Measurements from ENCODE around the gene ELOVL6.
A peak's percentile ranks its signal among the peaks of the same experiment; 100 is the strongest.
"Not testable (repeated sequence)": the region's sequence is repeated elsewhere in the genome, so short reads cannot be mapped to it uniquely, and the experiment has no call there.

Gene ELOVL6

DNA sequence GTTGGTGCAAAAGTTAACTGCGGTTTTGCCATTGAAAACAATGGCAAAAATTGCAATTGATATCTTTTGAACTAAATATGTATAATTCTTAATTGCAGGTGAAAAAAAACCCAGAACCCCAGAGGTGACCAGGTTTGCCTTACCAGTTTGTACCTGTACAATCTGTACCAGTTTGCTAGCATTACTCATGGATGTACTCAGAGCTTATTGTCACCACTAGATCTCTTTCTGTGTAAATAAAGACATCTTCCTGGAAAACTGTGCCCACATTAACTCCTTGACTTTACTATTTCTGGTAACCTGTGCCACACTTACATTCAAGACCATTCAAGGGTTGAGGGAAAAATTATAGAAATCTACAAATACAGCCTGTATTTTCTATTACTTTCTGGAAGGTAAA is 139.7 kb downstream of the ELOVL6 start:
- TF ChIP-seq, protein P1, sequence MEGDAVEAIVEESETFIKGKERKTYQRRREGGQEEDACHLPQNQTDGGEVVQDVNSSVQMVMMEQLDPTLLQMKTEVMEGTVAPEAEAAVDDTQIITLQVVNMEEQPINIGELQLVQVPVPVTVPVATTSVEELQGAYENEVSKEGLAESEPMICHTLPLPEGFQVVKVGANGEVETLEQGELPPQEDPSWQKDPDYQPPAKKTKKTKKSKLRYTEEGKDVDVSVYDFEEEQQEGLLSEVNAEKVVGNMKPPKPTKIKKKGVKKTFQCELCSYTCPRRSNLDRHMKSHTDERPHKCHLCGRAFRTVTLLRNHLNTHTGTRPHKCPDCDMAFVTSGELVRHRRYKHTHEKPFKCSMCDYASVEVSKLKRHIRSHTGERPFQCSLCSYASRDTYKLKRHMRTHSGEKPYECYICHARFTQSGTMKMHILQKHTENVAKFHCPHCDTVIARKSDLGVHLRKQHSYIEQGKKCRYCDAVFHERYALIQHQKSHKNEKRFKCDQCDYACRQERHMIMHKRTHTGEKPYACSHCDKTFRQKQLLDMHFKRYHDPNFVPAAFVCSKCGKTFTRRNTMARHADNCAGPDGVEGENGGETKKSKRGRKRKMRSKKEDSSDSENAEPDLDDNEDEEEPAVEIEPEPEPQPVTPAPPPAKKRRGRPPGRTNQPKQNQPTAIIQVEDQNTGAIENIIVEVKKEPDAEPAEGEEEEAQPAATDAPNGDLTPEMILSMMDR (IDR thresholded peaks at IDR 0.05; ENCODE audit: insufficient read depth, low read depth, low read length, missing control alignments), result no peak
- DNase-seq (ENCODE audit: low read depth), result peak; percentile 62
- no peak overlapping the region for H3K4me3 ChIP-seq (ENCODE audit: low read length)

DNA sequence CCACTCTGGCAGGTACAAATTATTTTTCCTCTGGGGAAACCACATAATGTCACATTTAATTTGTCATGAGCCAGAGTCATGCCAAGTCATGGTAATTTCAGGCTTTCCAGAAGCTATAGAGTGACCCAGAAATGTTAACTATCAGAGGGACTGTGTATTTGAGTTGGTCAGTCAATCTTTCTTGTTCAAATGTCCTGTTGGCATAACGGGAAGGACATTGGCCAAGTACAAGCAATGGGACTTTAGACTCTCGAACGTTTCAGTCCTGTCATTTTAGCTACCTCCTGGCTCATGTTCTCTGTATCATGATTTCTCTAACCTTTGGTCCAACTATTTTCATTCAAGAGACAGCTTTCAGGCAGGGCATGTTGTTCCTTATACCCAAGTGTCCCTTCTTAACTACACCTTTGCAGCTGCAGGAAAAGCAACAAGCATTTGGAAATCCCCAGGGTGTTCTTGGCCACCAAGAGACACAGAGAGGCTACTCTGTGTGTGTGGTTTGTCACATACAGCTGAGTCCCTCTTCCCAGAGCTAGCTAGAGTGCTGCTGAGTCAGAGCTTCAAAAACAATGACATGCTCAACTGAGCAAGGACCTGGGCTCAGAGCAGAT is 143.2 kb downstream of the ELOVL6 start:
- DNase-seq (ENCODE audit: low read depth), result peak; percentile 24
- TF ChIP-seq, protein P1 (IDR thresholded peaks at IDR 0.05; ENCODE audit: insufficient read depth, low read depth, low read length, missing control alignments), result no peak
- no peak overlapping the region for H3K4me3 ChIP-seq (ENCODE audit: low read length)

DNA sequence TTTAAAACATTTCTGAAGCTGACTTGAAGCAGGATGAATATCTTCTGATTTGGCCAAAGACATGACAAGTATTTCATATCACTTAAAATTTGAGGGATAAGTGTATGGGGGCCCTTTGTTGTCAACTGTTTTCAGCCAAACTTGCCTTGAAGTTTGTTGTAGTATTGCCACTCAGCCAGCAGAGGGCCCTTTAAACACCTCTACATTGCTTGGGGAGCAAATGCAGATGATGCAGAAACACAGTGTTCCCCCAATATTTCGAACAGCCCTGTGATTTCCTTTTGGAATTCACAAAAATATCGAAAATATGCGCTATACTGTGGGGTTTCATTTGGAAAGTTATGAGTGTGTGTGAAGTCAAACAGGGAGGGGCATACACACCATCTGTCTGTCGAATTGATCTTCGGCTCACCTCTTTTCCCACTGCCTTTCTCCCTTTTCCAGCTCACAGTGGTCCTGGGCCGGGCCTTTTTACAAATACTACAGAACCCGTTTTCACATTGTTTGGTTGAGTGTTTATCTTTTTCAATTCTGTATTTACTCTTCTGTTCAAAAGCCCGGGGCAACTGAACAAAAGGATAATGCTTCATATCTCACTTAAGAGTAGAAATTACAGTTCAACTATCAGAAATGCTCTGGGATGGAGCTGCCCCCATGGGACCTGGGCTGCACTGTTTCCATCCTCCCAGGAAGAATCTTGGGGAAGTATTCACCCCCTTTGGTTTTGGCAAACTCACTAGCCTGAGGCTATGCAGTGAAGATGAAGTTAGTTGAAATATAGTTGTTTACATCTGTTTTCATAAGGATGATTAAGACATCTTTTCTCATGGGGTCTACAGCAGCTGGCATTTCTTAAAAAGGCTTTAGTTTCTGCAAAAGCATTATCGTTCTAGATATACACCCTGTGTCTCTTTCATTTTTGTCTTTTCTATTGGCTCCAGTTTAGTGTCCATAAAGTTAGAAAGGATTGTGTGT is 148.2 kb downstream of the ELOVL6 start:
- TF ChIP-seq, protein P1 (IDR thresholded peaks at IDR 0.05; ENCODE audit: insufficient read depth, low read depth, low read length, missing control alignments), result peak; percentile 86
- no peak overlapping the region for H3K4me3 ChIP-seq (ENCODE audit: low read length)

DNA sequence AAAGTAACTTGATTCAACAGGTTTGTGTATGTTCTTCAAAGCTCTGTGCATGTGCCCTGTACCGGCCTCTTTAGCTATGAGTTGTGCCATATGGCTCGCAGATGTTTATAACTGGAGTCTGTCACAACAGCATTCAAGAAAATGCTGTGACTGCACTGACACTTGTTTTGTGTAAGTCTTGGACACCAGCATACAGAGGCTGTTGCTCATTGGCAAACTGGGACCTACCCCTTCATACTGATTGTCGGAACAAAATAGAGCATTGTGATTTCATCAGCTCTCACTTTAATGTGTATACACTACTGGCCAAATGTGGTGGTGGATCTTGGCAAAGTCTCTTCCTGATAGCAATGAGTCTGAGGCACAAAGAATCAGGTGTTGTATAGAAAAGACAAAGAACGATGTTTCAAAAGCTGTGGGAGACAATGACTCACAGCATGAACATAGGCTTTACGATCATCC is 151.8 kb downstream of the ELOVL6 start:
- TF ChIP-seq, protein P1 (IDR thresholded peaks at IDR 0.05; ENCODE audit: insufficient read depth, low read depth, low read length, missing control alignments), result no peak
- no peak overlapping the region for H3K4me3 ChIP-seq (ENCODE audit: low read length)
- DNase-seq (ENCODE audit: low read depth), result peak; percentile 29

More for the DNA sequence above, 148.2 kb downstream of the ELOVL6 start:
- peak; percentile 54 for DNase-seq (ENCODE audit: low read depth)

DNA sequence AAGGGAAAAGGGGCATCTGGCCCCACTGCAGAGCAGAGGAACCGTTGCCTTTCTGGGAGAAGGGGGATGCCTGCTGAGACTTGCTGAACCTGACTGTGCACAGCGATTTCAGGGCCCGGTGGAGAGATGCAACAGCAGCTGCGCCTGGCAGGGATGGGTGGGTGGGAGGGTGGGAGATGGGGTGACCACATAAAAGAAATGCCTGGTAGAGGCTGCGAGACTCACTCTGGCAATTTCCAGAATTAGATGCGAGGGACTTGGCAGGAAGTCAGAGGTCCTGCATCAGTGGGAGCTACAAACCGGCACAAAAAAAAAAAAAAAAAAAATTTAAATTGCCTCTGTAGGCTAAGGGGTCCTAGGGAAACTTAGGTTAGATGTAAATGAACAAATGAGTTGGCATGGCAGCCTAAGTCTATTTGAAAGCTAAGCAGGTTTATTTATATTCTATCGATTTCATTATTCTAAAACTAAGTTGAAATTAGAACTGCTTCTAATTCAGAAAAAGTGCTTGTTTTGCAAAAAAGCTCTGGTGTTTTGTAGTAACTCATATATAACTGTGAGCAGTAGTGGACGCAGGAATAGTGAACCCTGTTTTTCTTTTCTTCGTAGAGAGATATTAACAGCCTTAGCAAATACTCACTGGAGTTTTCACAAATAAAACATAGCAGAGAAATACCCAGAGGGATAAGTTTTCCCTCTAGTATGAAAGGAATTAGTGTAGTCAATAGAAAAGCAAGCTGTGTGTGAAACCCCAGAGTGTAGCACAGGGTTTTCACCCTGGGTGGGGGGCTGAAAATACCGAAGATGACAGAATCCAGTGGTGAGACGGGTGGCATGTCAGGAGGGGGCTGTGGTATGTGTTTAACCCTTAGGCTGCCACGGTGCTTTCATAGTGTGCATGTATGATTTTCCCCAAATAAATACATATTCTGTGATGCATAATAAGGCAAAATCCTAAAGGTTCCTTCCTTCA is 155.6 kb downstream of the ELOVL6 start:
- H3K4me3 ChIP-seq (ENCODE audit: low read length), result no peak overlapping the region
- DNase-seq (ENCODE audit: low read depth), result no peak
- TF ChIP-seq, protein P1 (IDR thresholded peaks at IDR 0.05; ENCODE audit: insufficient read depth, low read depth, low read length, missing control alignments), result no peak

DNA sequence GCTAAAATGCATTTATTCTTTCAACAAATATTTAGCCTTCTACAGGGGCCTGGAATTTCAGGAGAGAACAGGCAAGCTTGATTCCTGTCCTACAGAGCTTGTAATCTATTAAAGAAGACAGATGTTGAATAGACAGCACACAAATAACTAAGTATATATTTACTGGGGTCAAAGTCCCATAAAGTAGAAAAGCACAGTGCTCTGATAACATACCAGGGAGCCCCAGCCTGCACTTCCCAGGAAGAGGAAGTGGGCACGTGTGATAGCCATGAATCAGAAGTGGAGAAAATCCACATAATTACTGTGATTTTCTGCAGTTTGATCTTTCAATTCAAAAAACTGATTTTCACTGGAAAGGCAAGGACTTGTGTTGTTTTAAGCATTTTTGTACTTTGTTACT is 156.7 kb downstream of the ELOVL6 start:
- TF ChIP-seq, protein P1 (IDR thresholded peaks at IDR 0.05; ENCODE audit: insufficient read depth, low read depth, low read length, missing control alignments), result no peak
- no peak for DNase-seq (ENCODE audit: low read depth)
- H3K4me3 ChIP-seq (ENCODE audit: low read length), result no peak overlapping the region

DNA sequence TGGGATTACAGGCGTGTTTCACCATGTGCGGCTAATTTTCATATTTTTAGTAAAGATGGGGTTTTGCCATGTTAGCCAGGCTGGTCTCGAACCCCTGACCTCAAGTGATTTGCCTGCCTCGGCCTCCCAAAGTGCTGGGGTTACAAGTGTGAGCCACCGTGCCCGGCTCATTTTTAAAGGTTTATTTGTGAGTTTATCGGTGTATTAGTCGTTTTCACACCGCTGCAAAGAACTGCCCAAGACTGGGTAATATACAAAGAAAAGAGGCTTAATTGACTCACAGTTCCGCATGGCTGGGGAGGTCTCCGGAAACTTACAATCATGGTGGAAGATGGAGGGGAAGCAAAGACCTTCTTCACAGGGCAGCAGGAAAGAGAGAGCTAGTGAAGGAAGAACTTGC is 159.3 kb downstream of the ELOVL6 start:
- DNase-seq (ENCODE audit: low read depth); H3K4me3 ChIP-seq (ENCODE audit: low read length): not testable (repeated sequence)

All from epithelial cell of esophagus (primary cell).